GM19324 (cell line): ENCODE measurements around the gene RPIA.
"Not testable (repeated sequence)": the region's sequence is repeated elsewhere in the genome, so short reads cannot be mapped to it uniquely, and the experiment has no call there.

Source experiments
- ATAC-seq: cut with Tn5 transposase; IDR thresholded peaks from one replicate; pipeline ENCODE4 v1.9.1; 2021; ENCODE audit warnings: mild to moderate bottlenecking, moderate library complexity; ENCODE audit not compliant: unreplicated experiment, low FRiP score

The RPIA gene

DNA sequence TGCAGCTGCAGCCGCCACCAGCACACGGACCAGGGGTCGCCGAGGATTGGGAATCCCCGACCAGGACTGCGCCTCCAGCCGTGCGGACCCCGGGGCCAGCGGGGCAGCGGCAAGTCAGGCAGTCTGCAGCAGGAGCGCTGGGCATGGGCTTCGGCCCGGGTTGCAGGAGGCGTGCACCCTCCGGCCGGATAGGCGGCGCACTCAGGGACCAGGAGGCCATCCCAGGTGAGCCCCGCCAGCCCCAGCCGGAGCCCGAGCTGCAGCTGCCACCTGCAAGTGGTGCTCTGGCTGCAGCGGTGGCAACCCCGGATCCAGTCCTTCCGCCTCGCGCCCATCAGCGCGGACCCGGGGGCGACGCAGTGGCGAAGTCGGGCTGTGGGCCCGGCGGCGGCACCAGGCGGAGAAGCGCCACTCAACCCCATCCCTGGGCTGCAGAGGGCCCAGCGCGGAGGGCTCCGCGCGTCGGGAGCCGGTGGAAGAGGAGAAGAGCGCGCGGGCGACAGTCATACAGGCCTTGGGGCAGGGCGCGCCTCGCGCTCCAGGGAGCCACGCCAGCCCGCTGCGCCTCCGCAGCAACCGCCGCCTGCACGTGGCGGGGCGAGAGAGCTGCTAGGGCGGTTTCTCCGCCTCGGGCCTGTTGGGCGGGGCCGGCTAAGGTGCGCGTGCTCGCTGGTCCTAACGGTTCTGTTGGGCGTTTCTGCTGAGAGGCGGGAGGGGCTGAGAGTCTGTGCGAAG lies 73.8 kb downstream of the RPIA start:
- peak; percentile 90 for ATAC-seq

DNA sequence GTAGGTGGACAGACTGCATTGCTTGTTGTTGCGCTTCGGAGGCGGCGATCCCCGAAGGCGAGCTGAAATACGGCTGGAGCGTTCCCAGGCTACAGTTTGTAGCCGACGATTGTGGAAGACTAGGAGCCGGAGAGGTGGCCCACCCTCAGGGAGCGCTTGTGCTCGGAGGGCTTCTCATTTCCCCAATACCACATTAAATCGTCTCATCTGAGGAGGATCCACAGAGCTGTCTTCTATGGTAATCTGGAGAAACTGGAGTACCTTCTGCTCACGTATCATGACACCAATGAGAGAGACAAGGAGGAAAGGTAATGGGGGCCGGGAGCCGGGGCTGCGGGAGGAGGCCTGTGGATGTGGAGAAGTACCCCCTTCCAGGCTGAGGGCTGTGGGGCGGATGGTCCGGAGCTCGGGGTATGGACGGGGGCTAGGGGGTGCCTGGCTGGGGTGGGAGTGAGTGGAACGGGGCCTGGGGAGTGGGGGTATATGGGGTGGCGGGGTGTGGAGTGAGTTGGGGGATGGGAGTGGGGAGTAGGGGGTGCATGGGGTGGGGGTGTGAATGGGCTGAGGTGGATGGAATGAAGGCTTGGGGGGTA lies 74.5 kb downstream of the RPIA start:
- peak; percentile 33 for ATAC-seq

GRCh38 chr2:88770016-88770415 lies 78.5 kb downstream of the RPIA start:
- no peak for ATAC-seq

- ATAC-seq: not testable (repeated sequence)
Measured at GRCh38 chr2:88773233-88774028, 82.0 kb downstream of the RPIA start.

DNA sequence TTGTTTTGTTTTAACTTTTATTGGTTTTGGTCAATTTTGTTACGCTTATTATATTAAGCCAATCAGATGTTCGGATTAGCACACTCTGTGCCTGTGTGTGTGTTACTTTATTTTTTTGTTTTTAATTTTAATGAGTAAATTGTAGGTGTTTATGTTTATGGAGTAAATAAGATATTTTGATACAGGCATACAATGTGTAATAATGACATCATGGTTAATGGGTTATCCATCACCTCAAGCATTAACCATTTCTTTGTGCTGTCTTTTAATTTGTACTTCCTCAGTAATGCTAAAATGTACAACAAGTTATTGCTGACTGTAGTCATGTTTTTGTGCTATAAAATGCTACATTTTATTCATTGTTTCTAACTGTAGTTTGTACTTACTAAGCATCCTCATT lies 97.7 kb downstream of the RPIA start:
- ATAC-seq: not testable (repeated sequence)

GRCh38 chr2:88795932-88796331 lies 104.5 kb downstream of the RPIA start:
- ATAC-seq: peak; percentile 76

DNA sequence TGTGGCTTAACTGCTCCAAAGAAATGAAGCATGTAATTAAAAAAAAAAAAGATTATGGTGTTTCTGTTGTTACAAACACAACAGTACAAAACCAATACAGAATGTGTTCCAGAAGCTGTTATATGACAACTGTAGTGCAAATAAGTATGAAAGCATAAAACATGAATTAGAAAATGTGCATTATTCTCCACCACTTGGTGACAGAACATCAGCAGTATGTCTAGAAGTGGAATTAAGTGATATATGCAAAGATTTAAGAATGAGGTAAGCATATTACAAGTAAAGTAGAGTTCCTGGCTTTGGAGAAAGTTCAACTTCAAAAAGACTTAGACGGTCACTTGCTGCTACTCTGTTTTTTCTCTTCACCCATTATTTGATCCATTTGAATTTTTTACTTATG lies 105.0 kb downstream of the RPIA start:
- not testable (repeated sequence) for ATAC-seq

GRCh38 chr2:88797164-88797563 lies 105.7 kb downstream of the RPIA start:
- not testable (repeated sequence) for ATAC-seq
